Measurements from ENCODE around the gene PKP4.
"Not testable (repeated sequence)": the region's sequence is repeated elsewhere in the genome, so short reads cannot be mapped to it uniquely, and the experiment has no call there.

Gene PKP4

DNA sequence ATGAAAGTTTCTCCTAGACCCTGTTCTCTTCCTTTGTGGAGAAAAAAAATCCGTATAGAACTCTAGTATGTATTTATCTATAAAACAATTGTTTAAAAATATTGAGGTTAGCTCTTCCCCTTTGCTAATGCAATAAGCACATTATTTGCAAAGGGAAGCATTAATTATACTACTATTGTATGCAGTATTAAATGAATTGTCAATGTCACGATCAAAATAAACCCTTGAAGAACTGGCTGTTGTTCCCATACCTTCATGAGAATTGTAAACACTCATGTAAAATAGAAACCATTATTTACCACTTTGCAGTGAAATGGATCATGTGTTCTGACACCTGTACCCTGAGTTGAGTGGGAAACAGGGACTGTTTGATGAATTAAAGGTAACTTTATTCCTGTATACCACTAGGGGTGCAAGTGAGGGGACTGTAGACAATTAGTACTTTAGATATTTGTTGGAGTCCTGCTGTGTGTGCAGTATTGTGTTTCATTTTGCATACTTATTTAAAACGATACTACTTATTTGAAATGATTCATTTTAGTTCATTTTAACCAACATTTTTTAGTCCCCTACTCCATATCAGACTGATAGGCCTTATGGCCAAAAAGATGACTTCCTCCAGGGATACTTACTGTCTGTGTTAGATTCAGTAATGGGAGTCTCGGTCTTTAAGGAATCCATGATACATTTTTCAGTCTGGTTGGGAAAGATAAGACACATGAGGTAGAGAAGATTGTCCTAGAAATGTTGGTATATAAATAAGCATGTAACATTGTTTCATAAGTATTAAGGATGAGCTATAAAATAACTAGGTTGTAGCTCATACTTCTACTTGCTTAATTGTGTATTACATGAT is 7.9 kb downstream of the PKP4 start:
- peak; percentile 36 for DNase-seq (ENCODE audit: low spot score)

DNA sequence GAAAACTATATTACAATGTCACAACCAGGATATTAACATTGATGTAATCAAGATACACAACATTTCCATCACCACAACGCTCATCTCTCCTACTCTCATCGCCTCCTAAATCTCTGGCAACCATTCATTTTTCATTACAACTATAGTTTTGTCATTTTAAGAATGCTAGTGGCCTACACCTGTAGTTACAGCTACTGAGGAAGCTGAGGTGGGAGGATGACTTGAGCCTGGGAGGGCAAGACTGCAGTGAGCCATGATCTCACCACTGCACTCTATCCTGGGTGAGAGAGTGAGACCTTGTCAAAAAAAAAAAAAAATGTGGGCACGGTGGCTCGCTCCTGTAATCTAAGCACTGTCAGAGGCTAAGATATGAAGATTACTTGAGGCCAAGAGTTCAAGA is 10.5 kb downstream of the PKP4 start:
- no peak for DNase-seq (ENCODE audit: low spot score)

DNA sequence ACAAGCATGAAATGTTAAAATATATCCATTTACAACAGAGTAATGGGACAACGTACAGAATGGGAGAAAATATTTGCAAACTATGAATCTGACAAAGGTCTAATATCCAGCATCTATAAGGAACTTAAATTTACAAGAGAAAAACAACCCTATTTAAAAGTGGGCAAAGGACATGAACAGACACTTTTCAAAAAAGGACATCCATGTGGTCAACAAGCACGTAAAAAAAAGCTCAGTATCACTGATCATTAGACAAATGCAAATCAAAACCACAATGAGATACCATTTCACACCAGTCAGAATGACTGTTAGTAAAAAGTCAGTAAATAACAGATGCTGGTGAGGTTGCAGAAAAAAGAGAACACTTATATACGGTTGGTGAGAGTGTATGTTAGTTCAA is 16.1 kb downstream of the PKP4 start:
- DNase-seq (ENCODE audit: low spot score) = not testable (repeated sequence)

DNA sequence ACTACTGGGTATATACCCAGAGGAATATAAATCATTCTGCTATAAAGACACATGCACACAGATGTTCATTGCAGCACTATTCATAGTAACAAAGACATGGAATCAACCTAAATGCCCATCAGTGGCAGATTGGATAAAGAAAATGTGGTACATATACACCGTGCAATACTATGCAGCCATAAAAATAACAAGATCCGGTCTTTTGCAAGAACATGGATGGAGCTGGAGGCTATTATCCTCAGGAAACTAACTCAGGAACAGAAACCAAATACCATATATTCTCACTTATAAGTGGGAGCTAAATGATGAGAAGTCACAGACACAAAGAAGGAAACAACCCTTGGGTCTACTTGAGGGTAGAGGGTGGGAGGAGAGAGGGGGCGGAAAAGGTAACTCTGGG is 16.5 kb downstream of the PKP4 start:
- DNase-seq (ENCODE audit: low spot score) = not testable (repeated sequence)

DNA sequence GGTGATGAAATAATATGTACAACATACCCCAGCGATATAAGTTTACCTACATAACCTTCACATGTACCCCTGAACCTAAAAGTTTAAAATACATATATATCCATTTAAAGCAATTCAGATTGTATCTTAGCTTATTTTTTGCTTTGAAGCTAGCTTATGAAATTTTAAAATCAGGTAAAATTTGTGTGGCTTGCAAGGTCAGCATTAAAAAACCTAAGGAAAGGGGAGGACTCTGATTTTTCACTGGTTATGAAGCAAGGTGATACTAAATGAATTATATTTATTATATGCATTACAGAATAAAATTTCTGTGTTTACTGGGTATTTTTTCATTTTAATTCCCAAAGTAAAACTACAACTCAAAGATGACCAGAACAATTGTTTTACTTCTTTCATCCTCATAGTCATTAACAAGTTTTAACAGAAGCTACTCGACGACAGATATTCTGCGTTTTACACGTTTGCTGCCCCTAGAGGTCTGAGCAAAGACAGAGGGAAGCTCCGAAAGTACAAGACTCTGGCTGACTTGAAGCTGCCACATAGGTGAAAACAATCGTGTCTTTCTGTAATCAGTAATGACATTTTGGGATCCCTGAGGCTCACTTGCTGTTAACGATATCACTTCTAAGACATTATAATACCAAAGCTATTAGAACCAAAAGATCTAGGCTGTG is 17.1 kb downstream of the PKP4 start:
- no peak for DNase-seq (ENCODE audit: low spot score)

DNA sequence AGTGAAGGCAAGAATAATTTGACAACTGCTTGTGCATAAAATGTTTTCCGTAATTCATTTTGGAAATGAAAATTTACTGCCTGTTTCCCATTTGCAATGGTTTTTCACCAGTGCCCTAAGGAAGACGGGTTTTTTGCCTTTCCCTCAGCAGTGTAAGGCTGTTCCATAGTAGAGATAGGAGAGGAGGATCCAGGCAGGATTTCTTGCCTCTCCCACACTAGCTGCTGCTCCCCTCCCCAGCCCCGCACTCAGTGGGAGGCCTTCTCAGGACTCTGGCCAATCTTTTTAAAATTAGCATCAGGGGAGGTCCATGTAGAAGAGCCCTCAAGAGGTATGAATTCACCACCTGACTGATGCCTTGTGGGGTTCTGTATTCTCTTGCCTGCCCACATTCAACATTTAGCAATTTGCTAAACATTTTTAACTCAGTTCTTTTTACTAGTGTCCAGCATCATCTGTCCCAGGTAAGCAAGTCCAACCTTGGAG is 17.8 kb downstream of the PKP4 start:
- not testable (repeated sequence) for DNase-seq (ENCODE audit: low spot score)

DNA sequence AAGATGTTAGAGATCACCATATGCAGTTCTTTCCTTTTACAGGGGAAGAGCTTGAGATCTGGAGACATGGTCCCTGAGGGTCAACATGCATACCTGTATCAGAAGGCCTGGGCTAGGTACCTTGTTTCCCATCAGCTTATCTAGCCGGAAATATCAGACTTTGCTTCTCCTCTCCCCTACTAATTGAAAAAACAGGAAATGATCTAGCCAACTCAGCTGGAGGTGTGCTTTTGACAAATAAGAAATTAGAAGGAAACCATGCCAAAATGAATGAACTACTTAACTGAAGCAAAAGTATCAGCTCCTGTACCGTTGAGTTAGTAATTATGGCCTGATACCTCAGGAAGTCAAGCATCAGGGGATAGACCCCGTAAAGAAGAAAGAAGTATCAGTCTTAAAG is 20.4 kb downstream of the PKP4 start:
- DNase-seq (ENCODE audit: low spot score) = no peak

DNA sequence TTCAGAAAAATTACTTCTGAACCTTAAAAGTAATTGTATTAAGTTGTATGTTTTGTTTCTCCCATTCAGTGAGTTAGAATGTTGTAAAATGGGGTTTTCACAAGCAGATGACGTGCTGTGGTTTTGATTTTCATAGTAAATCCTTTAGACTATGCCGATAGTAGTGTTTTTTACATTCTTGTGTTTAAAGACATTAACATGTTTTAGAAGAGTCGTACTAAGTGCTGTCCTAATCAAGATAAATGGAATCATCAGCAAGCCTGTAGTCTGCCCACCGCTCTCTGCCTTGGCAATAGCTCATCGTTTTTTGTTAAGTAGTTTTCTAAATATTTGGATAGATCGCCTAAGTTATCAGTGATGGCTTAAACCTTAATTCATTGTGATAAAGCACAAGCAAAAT is 21.5 kb downstream of the PKP4 start:
- DNase-seq (ENCODE audit: low spot score) = no peak

DNA sequence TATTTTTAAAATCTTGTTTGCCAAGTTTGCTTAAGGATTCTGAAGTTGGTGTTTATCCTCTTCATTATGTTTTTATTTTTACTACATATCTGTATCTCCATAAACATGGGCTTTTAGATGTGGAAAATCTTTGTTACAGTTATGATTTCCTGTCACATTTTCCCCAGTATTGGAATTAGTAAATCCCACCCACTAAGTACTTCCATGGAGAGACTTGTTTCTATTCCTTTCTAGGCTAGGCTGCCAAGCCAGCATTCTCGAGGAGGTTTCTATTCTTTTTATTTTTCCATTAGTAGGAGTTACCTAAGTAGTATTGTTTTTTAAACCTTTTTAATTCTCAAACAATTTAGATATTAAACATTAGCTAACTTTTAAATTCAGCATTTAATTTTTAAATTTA is 22.1 kb downstream of the PKP4 start:
- DNase-seq (ENCODE audit: low spot score) = no peak

DNA sequence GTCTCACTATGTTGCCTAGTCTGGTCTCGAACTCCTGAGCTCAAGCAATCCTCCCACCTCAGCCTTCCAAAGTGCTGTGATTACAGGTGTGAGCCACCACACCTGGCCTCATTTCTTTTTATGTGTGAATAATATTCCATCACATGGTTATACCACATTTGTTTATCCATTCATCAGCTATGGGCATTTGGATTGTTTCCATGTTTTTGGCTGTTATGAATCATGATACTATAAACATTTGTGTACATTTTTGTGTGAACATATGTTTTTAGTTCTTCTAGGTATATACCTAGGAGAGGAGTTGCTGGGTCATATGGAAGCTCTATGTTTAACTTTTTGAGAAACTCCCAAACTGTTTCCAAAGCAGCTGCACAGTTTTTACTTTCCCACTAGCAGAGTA is 24.4 kb downstream of the PKP4 start:
- DNase-seq (ENCODE audit: low spot score) = no peak

DNA sequence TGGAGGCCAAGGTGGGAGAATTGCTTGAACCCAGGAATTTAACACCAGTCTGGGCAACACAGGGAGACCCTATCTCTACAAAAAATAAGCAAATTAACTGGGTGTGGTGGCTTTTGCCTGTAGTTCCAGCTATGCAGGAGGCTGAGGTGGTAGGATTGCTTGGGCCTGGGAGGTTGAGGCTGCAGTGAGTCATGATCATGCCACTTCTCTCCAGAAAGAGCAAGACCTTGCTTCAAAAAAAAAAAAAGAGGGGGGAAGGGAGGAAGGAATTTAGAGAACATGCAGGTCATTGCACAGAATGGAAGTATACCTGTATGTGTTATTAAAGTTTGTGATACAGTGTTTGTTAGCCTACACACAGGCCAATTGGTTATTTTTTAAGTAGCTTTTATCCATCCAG is 25.8 kb downstream of the PKP4 start:
- DNase-seq (ENCODE audit: low spot score) = no peak

DNA sequence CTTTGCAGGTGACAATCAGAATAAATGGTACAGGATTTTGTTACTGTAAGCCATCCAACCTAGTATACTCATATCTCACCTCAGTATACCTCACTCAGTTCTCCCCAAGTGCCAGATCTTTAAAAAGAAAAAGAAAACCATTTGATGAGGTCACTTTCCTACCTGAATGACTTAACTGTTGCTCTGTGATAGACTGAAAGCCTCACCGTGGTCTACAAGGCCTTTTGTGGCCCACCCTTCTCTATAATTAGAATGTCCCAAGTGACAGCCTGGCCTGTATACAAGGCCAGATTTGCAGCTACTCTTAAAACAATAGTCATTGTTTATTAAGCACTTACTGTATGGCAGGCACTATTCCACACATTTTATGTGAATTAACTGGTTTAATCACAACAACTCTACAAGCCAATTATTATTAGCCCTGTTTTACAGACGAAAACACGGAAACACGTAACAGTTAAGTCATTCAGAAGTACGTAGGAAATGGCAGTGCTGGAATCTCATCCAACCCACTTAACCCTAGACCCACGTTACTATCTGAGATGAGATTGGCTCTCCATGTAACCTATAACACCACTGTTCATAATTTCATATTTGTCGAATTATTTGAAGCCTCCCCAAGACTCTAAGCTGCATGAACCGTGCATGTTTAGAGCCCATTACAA is 28.3 kb downstream of the PKP4 start:
- no peak for DNase-seq (ENCODE audit: low spot score)

DNA sequence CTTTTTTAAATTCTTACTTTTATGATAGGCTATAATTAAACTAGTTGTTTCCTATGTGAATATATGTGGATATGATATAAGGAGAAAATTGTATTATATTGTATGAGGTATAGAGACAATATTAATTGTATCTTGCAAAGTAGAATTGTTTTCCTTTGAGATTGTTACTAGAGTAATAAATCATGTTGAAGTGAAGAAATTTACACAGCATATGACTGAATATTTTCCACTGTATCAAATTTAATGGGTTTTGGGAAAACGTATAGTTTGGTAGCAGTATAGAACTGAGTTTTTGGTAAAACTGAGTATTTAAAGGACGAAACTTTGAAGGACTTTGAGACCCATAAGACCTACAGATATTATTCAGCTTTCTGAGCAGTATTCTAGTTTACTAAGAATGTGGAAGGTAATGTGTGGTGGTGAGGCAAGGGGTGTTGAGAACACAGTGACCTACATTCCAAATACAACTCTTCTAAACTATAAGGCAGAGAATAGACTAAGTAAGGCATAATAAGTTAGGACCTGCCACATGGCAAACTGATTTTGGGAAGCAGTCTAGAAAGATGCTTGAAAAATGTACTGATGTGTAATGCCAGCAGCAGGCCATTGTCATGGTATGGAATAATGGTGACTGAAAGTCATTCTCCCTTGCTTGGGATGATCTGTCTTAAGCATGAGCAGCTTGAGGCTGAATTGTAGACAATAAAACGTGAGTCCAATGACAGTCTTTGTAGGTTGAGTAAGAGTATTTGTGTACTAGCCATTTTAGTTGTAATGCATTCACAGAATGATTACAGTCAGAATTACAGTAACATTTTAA is 29.6 kb downstream of the PKP4 start:
- DNase-seq (ENCODE audit: low spot score) = no peak

DNA sequence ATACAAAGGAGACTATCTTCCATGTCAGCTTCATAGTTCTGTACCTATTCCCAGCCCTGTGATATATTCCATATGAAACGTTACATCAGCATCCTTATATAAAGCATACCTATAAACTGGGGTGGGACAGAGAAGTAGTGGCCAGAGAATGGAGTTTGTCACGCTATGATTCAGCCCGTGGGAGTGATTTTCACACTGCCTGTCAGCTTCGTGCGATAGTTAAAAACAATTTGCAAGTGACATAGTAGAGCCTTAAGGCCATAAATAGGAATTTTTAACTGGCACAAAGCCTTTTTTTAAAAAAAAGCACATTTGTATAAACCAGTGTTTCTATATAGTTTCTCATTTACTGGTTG is 30.2 kb downstream of the PKP4 start:
- DNase-seq (ENCODE audit: low spot score) = no peak

DNA sequence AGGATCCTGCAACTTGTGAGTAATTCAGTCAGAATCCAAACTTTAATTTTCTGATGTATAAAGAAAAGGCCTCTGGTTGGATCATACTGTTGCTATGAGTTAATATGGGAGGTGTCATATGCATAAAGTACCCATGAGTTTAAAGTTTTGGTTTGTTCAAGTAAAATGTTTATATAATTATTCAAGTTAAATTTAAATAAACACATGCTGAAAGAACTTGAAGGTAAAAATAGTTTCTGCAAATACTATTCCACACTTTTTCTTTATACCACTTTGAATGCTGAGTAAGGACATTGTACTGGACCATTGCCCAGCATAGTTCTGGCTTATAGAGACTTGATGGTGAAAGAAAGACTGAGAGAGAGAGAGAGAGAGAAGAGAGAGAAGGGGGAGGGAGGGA is 30.7 kb downstream of the PKP4 start:
- no peak for DNase-seq (ENCODE audit: low spot score)

DNA sequence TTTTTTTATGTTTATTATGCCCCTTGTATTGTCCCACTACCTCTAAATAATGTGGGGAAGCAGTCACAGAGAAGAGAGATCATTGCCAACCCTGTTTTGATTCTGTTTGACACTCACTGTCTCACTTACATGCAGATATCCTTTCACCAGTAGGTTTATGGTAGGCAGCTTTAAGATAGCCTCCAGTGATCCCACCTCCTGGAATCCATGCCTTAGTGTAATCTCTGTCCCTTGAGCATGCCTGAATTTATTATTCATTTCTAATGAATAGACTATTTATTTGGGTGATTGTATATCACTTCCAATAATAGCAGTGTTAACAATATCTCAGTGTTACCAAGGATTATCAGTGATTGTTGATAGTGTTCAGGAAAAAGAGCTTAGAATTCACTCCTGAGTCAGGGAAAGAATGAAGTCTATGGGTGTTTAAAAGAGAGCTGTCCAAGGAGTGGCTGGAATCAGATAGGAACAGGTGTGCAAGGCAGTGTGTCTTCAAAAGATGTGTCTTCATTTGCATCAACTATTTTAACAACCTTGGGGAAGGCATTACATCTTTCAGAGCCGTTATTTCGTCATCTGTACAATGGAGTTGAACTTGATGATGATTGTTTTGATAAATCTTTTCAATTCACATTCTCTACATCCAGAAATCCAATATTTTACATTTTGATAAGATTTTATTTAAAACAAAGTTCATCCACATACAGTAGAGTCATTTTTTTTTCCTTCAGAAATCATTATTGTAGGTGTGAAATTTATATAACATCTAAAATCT is 31.9 kb downstream of the PKP4 start:
- DNase-seq (ENCODE audit: low spot score) = no peak

DNA sequence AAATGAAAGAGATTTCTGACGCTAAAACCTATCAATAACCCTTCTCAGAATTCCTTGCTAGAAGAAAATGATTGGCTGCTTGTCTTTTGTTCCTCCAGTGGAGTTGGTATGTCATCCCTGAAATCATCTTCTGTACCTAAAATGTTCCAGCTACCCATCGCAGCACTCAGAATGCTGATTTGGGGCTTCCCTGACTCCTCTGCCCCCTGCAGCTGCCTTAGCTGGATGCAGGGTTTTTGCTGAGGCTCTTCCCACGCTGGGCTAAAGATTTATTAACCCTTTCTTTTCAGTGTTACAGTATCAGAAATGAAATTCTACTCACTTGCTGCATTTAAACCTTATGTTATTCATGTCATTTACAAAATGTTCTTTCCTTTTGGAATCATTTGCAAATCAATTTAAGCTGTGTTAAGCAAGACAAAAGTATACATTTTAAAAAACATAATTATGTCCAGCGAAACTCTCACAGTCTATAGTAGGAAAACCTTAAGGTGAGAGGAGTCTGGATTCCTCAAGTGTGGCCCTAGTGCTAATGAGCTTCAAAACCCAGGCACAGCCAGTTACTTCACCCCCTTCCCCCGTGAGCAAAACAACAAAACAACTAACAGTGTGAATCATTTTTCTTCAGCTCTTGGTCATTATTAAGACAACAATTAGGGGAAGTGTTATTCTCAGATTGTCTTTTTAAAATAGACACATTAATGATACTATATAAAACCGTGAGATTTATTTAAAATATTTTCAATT is 32.8 kb downstream of the PKP4 start:
- no peak for DNase-seq (ENCODE audit: low spot score)

DNA sequence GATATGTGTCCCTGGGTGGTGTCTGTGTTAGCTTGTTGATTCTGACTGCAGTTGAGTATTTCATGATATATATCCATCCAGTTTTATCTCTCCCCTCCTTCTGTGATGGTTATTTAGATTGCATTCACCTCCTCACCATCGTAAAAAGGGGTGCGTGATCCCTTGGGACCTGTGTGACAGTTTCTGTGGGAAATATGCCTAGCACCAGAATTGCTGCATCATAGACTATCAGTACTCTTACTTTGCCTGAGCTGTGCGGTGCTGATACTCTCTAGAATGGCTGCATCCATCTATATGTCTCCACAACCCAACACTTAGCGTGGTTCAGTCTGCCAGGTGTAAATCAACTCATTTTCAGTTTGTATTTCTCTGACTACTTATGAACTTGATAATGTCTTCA is 34.3 kb downstream of the PKP4 start:
- no peak for DNase-seq (ENCODE audit: low spot score)

DNA sequence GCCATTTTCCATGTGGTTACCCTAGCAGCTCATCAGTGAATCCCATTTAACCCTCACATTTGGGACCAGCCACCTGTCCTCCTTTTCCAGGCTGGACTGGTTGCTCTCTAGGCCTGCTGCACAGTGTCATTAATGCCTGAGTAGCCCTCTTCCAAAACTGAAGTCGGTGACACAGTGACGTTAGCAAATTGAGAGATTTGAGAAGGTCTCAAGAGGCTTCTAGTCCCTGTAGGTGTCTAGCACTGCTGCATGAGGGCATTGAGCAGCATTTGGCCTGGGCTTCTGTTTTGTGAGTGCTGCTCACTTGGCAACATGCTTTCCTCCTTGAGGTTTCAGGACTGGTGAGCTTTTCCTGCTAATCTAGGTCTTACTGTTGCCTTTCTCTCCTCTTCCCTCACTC is 36.7 kb downstream of the PKP4 start:
- DNase-seq (ENCODE audit: low spot score) = no peak

DNA sequence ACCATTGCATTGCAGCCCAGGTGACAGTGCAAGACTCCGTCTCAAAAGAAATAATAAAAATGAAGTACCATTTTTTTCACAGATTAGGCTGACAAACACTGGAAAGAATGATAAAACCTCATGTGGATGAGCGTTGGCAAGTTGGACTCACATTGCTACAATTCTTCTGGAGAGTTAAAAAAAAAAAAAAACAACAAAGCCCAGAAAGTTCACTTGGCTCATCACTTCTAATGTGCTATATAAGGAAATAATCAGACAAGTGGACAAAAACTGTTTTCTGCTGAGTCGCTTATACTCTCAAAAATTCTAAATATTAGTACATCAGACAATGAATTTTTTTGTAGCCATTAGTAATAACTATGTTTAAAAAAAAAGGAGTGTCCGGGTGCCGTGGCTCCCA is 38.4 kb downstream of the PKP4 start:
- no peak for DNase-seq (ENCODE audit: low spot score)

DNA sequence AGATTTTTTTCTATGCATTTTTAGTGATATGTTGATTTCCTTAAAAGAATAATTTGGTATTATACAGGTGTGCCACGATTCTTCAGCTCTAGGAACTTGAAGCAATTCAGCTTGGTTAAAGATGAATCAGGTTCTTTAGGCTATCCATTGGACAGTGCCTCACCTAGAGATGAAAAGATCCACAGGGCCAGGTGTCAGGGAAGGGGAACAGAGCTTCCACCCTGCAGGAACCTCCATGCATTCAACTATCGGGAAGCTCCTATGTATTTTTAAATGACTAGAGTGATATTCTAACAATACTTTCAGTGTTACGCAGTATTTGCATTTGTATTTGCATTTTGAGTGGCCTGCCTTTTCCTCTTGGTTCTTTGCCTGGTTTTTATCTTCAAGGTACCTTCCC is 40.2 kb downstream of the PKP4 start:
- no peak for DNase-seq (ENCODE audit: low spot score)

Measured in activated CD4-positive, alpha-beta T cell treated with anti-CD3 and anti-CD28 coated beads, Interleukin-2, Interleukin-4, amounts not matched to agents 100 ng/mL and 50 ng/mL, durations not matched to agents 16 hours and 8 hours (primary cell).